ENCODE results near the gene ADM2.
"Not testable (repeated sequence)": the region's sequence is repeated elsewhere in the genome, so short reads cannot be mapped to it uniquely, and the experiment has no call there.

Gene ADM2

GRCh38 chr22:50481440-50482106, at the start of gene ADM2:
ADM2 (plus strand) TSS chr22:50481543; CDS start chr22:50481848, 305 bp downstream.
- in situ Hi-C loops (cut with MboI; ENCODE audit: low sequenced_read_pairs): no loop called here

GRCh38 chr22:50432131-50432876, 49.0 kb upstream of the ADM2 start:
- in situ Hi-C loops (cut with MboI; ENCODE audit: low sequenced_read_pairs): no loop called here

GRCh38 chr22:50432877-50433510, 48.3 kb upstream of the ADM2 start:
- in situ Hi-C loops (cut with MboI; ENCODE audit: low sequenced_read_pairs): not testable (repeated sequence)

GRCh38 chr22:50434849-50435248, 46.5 kb upstream of the ADM2 start:
- in situ Hi-C loops (cut with MboI; ENCODE audit: low sequenced_read_pairs): no loop called here

GRCh38 chr22:50435291-50436014, 45.9 kb upstream of the ADM2 start:
- in situ Hi-C loops (cut with MboI; ENCODE audit: low sequenced_read_pairs): no loop called here

GRCh38 chr22:50436015-50436830, 45.1 kb upstream of the ADM2 start:
- in situ Hi-C loops (cut with MboI; ENCODE audit: low sequenced_read_pairs): no loop called here

- in situ Hi-C loops (cut with MboI; ENCODE audit: low sequenced_read_pairs): no loop called here
These were observed 44.5 kb upstream of the ADM2 start for GRCh38 chr22:50436841-50437341.

- in situ Hi-C loops (cut with MboI; ENCODE audit: low sequenced_read_pairs): no loop called here
These were observed 43.6 kb upstream of the ADM2 start for GRCh38 chr22:50437511-50438304.

GRCh38 chr22:50438305-50439275, 42.8 kb upstream of the ADM2 start:
- in situ Hi-C loops (cut with MboI; ENCODE audit: low sequenced_read_pairs): no loop called here

GRCh38 chr22:50439314-50439870, 42.0 kb upstream of the ADM2 start:
- in situ Hi-C loops (cut with MboI; ENCODE audit: low sequenced_read_pairs): no loop called here

- in situ Hi-C loops (cut with MboI; ENCODE audit: low sequenced_read_pairs): no loop called here
These were observed 41.4 kb upstream of the ADM2 start for GRCh38 chr22:50439871-50440331.

- in situ Hi-C loops (cut with MboI; ENCODE audit: low sequenced_read_pairs): no loop called here
These were observed 40.6 kb upstream of the ADM2 start for GRCh38 chr22:50440544-50441249.

- in situ Hi-C loops (cut with MboI; ENCODE audit: low sequenced_read_pairs): no loop called here
These were observed 39.8 kb upstream of the ADM2 start for GRCh38 chr22:50441428-50441993.

- in situ Hi-C loops (cut with MboI; ENCODE audit: low sequenced_read_pairs): no loop called here
These were observed 38.1 kb upstream of the ADM2 start for GRCh38 chr22:50443197-50443596.

- in situ Hi-C loops (cut with MboI; ENCODE audit: low sequenced_read_pairs): no loop called here
These were observed 37.3 kb upstream of the ADM2 start for GRCh38 chr22:50443801-50444625.

- in situ Hi-C loops (cut with MboI; ENCODE audit: low sequenced_read_pairs): no loop called here
These were observed 36.7 kb upstream of the ADM2 start for GRCh38 chr22:50444663-50445062.

Measured in HL-60/S4 treated with retinoic acid at 250 ng/mL for 4 days and 3 days (cell line).